B cell (primary cell): ENCODE data around the gene SCGB1C2. TPM values are rescaled to one million over a fixed set of nuclear protein-coding genes. Genes with fewer than 3 reads are reported as not detected.
A peak's percentile ranks its signal among the peaks of the same experiment; 100 is the strongest.
"Not testable (repeated sequence)": the region's sequence is repeated elsewhere in the genome, so short reads cannot be mapped to it uniquely, and the experiment has no call there.

Source experiments
- ATAC-seq: fragments of 200-7000 bp; cut with Tn5 transposase; one replicate; pipeline ENCODE4 v1.10.0; 2021; ENCODE audit warnings: low read depth, mild to moderate bottlenecking, moderate number of reproducible peaks, moderate library complexity
- CTCF ChIA-PET: fragments of 350-600 bp; sonication (Branson Sonifier 250); formaldehyde crosslinking; loops from one replicate; lab custom pipeline; 2021; ENCODE audit warnings: antibody characterized with exemption, inconsistent platforms; lab: Charles Lee
- POLR2A ChIA-PET: fragments of 350-600 bp; sonication (Branson Sonifier 250); formaldehyde crosslinking; loops from one replicate; lab custom pipeline; 2021; ENCODE audit warnings: antibody characterized with exemption; lab: Charles Lee
- DNase-seq: peaks from one replicate; pipeline ENCODE4 v3.0.0; 2013
- H2AFZ ChIP-seq: 2 replicates; pipeline ENCODE4 v1.6.1; 2012; ENCODE audit warnings: mild to moderate bottlenecking, low read depth, low read length; ENCODE audit not compliant: insufficient read depth, poor library complexity, severe bottlenecking
- H3K27ac ChIP-seq, 2 donors: 1 replicate in 1 of 2; 2 replicates in 1 of 2; pipeline ENCODE4 v1.5.1; 2012 to 2013; ENCODE audit warnings: low read length in 2 of 2, mild to moderate bottlenecking in 2 of 2, moderate library complexity in 1 of 2
- H3K27me3 ChIP-seq, 4 experiments: fragments of 200-600 bp in 1 of 4; sonication (generic) in 1 of 4; replicated peaks in 1 of 4; 1 replicate in 2 of 4; 2 replicates in 2 of 4; pipeline versions ENCODE4 v1.6.1 to v1.7.0; 2013 to 2016; ENCODE audit warnings: low read length in 3 of 4, mild to moderate bottlenecking in 2 of 4, mixed read lengths in 1 of 4, moderate library complexity in 1 of 4; ENCODE audit not compliant: insufficient read depth in 4 of 4, control insufficient read depth in 3 of 4; ENCODE audit errors: control extremely low read depth in 1 of 4
- H3K36me3 ChIP-seq, 2 experiments: replicated peaks in 1 of 2; 1 replicate in 1 of 2; 2 replicates in 1 of 2; pipeline versions ENCODE4 v1.6.1 to v1.7.1; 2013; ENCODE audit warnings: low read length in 1 of 2; ENCODE audit not compliant: insufficient read depth in 2 of 2, control insufficient read depth in 1 of 2; ENCODE audit errors: control extremely low read depth in 1 of 2, extremely low read depth in 1 of 2
- H3K4me1 ChIP-seq, 2 donors: fragments of 200-600 bp in 1 of 2; sonication (generic) in 1 of 2; 1 replicate in 1 of 2; 2 replicates in 1 of 2; pipeline versions ENCODE4 v1.5.1 to v1.6.1; 2013 to 2017; ENCODE audit warnings: low read length in 2 of 2; ENCODE audit not compliant: control insufficient read depth in 2 of 2, insufficient read depth in 2 of 2
- H3K4me2 ChIP-seq: replicated peaks from 2 replicates; pipeline ENCODE3; 2012; ENCODE audit warnings: mild to moderate bottlenecking, low read depth, low read length; ENCODE audit not compliant: poor library complexity, severe bottlenecking
- H3K4me3 ChIP-seq, 5 experiments: fragments of 200-600 bp in 1 of 5; sonication (generic) in 1 of 5; 1 replicate in 3 of 5; 2 replicates in 2 of 5; pipeline versions ENCODE4 v1.5.1 to v1.7.0; 2011 to 2016; ENCODE audit warnings: low read length in 4 of 5, mild to moderate bottlenecking in 4 of 5, low read depth in 2 of 5, control low read depth in 1 of 5, moderate library complexity in 1 of 5; ENCODE audit not compliant: insufficient read depth in 1 of 5; ENCODE audit errors: control extremely low read depth in 1 of 5, extremely low read depth in 1 of 5
- H3K79me2 ChIP-seq: fragments of 200-600 bp; sonication (generic); one replicate; pipeline ENCODE4 v1.6.0; 2016; ENCODE audit warnings: low read length; ENCODE audit not compliant: control insufficient read depth, insufficient read depth
- H3K9ac ChIP-seq: fragments of 200-600 bp; sonication (generic); 2 replicates; pipeline ENCODE4 v1.6.1; 2017; ENCODE audit warnings: mild to moderate bottlenecking, low read length, moderate library complexity
- H3K9me3 ChIP-seq, 3 donors: one replicate each; pipeline versions ENCODE4 v1.6.1 to v1.7.1; 2013; ENCODE audit warnings: low read length in 2 of 3; ENCODE audit not compliant: control insufficient read depth in 2 of 3, insufficient read depth in 1 of 3; ENCODE audit errors: control extremely low read depth in 1 of 3
- H4K20me1 ChIP-seq: 2 replicates; pipeline ENCODE4 v1.6.0; 2012; ENCODE audit warnings: mild to moderate bottlenecking, low read length; ENCODE audit not compliant: insufficient read depth, control insufficient read depth, poor library complexity, severe bottlenecking
- H3K27ac Mint-ChIP-seq: one replicate; pipeline ENCODE4 v1.8.0; 2021; ENCODE audit warnings: mixed read lengths
- H3K27me3 Mint-ChIP-seq: one replicate; pipeline ENCODE4 v1.8.0; 2021; ENCODE audit warnings: mixed read lengths
- H3K4me1 Mint-ChIP-seq: one replicate; pipeline ENCODE4 v1.8.0; 2021; ENCODE audit warnings: mixed read lengths
- H3K4me3 Mint-ChIP-seq: one replicate; pipeline ENCODE4 v1.8.0; 2021; ENCODE audit warnings: mixed read lengths
- H3K9me3 Mint-ChIP-seq: one replicate; pipeline ENCODE4 v1.8.0; 2022; ENCODE audit warnings: mixed read lengths; ENCODE audit not compliant: insufficient read depth
- WGBS: methylation state at CpG from one replicate; pipeline ENCODE4 v1.1.5; 2013; ENCODE audit warnings: missing lambda C conversion rate; ENCODE audit not compliant: insufficient coverage; 5-methylcytosine and 5-hydroxymethylcytosine counted together
- intact Hi-C: fragments of 100-400 bp; cut with micrococcal nuclease; formaldehyde crosslinking; loops from one replicate; pipeline ENCODE4 v1.10.0; 2022
- polyA plus RNA-seq: library from polyadenylated mRNA; depleted of rRNA; stranded (reverse); fragments of >200 nt; gene quantifications from 2 replicates; pipeline ENCODE4 v1.2.3, GENCODE V29; 2012
- total RNA-seq, 2 donors: library from RNA; stranded (reverse); fragments of 120-200 nt in 1 of 2; gene quantifications; 1 replicate in 1 of 2; 2 replicates in 1 of 2; pipeline versions ENCODE4 v1.2.3 to v1.2.4, GENCODE V29; 2013 to 2022
- TF ChIP-seq, protein P1 (sequence below): fragments of 200-600 bp; IDR thresholded peaks from one replicate; pipeline ENCODE4 v1.8.0; 2022; ENCODE audit warnings: antibody characterized with exemption, mild to moderate bottlenecking

SCGB1C2 gene
- total and polyA plus RNA-seq, 2 donors (not counting 1 experiment from before 2014, with no cell fraction given) = not detected

DNA sequence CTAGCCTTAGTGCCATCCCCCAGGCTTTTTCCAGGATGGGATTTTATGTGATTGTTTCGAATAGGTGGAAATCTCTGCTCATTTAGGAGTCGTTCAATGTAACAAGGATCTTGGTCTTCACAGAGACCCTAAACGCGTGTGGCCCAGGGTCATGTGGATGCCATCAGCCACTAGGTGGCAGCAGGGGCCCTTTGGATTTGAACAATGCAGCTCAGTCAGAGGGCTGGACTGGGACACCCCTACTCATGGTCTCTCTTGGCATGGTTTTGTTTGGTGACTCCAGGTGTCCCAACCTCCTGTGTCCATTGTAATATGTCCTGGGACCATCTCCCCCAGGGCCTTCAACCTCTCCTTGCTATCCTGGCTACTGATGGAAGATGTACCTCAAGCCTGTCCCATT is 838 bp upstream of the SCGB1C2 start:
- H3K9me3 Mint-ChIP-seq, H3K27me3 Mint-ChIP-seq, DNase-seq, H3K9ac ChIP-seq, H3K9me3 ChIP-seq, CTCF ChIA-PET, H3K4me1 ChIP-seq, intact Hi-C loops, H3K36me3 ChIP-seq, H3K4me1 Mint-ChIP-seq, H3K27me3 ChIP-seq, H3K27ac ChIP-seq, H2AFZ ChIP-seq, H3K79me2 ChIP-seq, H3K4me2 ChIP-seq, H3K4me3 ChIP-seq, H3K4me3 Mint-ChIP-seq, POLR2A ChIA-PET, H4K20me1 ChIP-seq: not testable (repeated sequence)
- TF ChIP-seq, protein P1, sequence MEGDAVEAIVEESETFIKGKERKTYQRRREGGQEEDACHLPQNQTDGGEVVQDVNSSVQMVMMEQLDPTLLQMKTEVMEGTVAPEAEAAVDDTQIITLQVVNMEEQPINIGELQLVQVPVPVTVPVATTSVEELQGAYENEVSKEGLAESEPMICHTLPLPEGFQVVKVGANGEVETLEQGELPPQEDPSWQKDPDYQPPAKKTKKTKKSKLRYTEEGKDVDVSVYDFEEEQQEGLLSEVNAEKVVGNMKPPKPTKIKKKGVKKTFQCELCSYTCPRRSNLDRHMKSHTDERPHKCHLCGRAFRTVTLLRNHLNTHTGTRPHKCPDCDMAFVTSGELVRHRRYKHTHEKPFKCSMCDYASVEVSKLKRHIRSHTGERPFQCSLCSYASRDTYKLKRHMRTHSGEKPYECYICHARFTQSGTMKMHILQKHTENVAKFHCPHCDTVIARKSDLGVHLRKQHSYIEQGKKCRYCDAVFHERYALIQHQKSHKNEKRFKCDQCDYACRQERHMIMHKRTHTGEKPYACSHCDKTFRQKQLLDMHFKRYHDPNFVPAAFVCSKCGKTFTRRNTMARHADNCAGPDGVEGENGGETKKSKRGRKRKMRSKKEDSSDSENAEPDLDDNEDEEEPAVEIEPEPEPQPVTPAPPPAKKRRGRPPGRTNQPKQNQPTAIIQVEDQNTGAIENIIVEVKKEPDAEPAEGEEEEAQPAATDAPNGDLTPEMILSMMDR = peak; percentile 57
- H3K27ac Mint-ChIP-seq = peak overlapping the region; percentile 50
- WGBS = no CpG with 5 or more reads among the region's 4 CpGs
- peak; percentile 93 for ATAC-seq

DNA sequence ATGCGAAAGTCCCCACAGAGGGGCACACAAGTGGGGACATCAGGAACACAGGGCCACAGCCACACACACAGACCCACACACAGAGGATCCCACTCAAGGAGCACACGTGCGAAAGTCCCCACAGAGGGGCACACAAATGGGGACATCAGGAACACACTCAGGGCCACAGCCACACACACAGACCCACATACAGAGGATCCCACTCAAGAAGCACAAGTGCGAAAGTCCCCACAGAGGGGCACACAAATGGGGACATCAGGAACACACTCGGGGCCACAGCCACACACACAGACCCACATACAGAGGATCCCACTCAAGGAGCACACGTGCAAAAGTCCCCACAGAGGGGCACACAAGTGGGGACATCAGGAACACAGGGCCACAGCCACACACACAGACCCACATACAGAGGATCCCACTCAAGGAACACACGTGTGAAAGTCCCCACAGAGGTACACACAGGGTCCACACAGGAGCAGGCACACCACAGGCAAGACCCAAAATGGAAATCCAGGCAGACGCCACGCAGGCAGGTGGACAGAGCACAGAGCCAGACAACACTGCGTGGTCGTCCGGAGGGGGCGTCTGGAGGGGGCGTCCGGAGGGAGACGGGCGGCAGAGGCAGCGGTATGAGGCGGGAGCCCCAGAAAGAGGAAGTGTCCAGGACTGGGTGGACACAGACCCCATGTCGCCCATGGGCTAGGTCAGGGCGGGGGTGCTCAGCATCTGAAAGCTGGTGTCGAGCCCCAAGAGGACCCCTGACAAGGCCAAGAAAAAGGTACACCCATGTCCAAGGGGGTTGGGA is 2.2 kb downstream of the SCGB1C2 start:
- intact Hi-C loops = loop anchor here (5.0 kb wide), 1 partner anchor 563 kb away; no protein-coding TSS in a partner anchor
- H3K27ac Mint-ChIP-seq, H3K9ac ChIP-seq, POLR2A ChIA-PET, H3K9me3 ChIP-seq, H3K4me3 ChIP-seq, DNase-seq, H3K27me3 ChIP-seq, H3K79me2 ChIP-seq, H3K27ac ChIP-seq, H3K4me1 Mint-ChIP-seq, CTCF ChIA-PET, H3K9me3 Mint-ChIP-seq, ATAC-seq, H3K4me1 ChIP-seq, H3K4me3 Mint-ChIP-seq, H3K36me3 ChIP-seq, H3K4me2 ChIP-seq, H3K27me3 Mint-ChIP-seq, H2AFZ ChIP-seq, H4K20me1 ChIP-seq: not testable (repeated sequence)
- WGBS = no CpG with 5 or more reads among the region's 22 CpGs
